ENCODE measurements around the gene SFRP2. TPM values are rescaled to one million over a fixed set of nuclear protein-coding genes. Genes with fewer than 3 reads are reported as not detected.

SFRP2 gene
- total and polyA plus RNA-seq, 12 donors = 0.57 to 23.2 (median 2.5) TPM

GRCh38 chr4:153816542-153816941 is 27.7 kb upstream of the SFRP2 start:
- intact Hi-C loops (cut with DNase I) = no loop called here
- no peaks in the 10 kb centered on the region for H3K9me3 ChIP-seq (replicated peaks in 1 of 3)
- WGBS, 4 donors = 26 to 38% (median 30%) methylated on average over 2 of the region's 2 CpGs
- no peaks in the 10 kb centered on the region for H3K27me3 ChIP-seq
- no peak overlapping the region for H3K27ac ChIP-seq
- DNase-seq = no peak
- no peaks in the 10 kb centered on the region for H3K4me1 ChIP-seq (replicated peaks in 1 of 2)
- no peak overlapping the region for H3K4me3 ChIP-seq
- TF ChIP-seq, protein P1, sequence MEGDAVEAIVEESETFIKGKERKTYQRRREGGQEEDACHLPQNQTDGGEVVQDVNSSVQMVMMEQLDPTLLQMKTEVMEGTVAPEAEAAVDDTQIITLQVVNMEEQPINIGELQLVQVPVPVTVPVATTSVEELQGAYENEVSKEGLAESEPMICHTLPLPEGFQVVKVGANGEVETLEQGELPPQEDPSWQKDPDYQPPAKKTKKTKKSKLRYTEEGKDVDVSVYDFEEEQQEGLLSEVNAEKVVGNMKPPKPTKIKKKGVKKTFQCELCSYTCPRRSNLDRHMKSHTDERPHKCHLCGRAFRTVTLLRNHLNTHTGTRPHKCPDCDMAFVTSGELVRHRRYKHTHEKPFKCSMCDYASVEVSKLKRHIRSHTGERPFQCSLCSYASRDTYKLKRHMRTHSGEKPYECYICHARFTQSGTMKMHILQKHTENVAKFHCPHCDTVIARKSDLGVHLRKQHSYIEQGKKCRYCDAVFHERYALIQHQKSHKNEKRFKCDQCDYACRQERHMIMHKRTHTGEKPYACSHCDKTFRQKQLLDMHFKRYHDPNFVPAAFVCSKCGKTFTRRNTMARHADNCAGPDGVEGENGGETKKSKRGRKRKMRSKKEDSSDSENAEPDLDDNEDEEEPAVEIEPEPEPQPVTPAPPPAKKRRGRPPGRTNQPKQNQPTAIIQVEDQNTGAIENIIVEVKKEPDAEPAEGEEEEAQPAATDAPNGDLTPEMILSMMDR (IDR thresholded peaks at IDR 0.05) = no peak
- no peak for TF ChIP-seq POLR2A (IDR thresholded peaks at IDR 0.05)
- no peaks in the 10 kb centered on the region for H3K36me3 ChIP-seq (replicated peaks in 1 of 2)

GRCh38 chr4:153814789-153815188 is 25.9 kb upstream of the SFRP2 start:
- DNase-seq = no peak
- H3K27ac ChIP-seq = no peak overlapping the region
- intact Hi-C loops (cut with DNase I) = no loop called here
- WGBS, 4 donors = 77 to 88% (median 82%) methylated on average over 2 of the region's 2 CpGs
- no peaks in the 10 kb centered on the region for H3K9me3 ChIP-seq (replicated peaks in 1 of 3)
- H3K4me1 ChIP-seq (replicated peaks in 1 of 2) = no peaks in the 10 kb centered on the region
- H3K4me3 ChIP-seq = no peak overlapping the region
- no peaks in the 10 kb centered on the region for H3K36me3 ChIP-seq (replicated peaks in 1 of 2)
- TF ChIP-seq, protein P1 (IDR thresholded peaks at IDR 0.05) = no peak
- no peak for TF ChIP-seq POLR2A (IDR thresholded peaks at IDR 0.05)
- H3K27me3 ChIP-seq = no peaks in the 10 kb centered on the region

GRCh38 chr4:153809916-153810810 is 21.3 kb upstream of the SFRP2 start:
- no peak for DNase-seq
- intact Hi-C loops (cut with DNase I) = no loop called here
- no peaks in the 10 kb centered on the region for H3K9me3 ChIP-seq (replicated peaks in 1 of 3)
- no peak overlapping the region for H3K27ac ChIP-seq
- no peak overlapping the region for H3K4me3 ChIP-seq
- H3K4me1 ChIP-seq (replicated peaks in 1 of 2) = no peaks in the 10 kb centered on the region
- H3K36me3 ChIP-seq (replicated peaks in 1 of 2) = no peaks in the 10 kb centered on the region
- 71 to 87% (median 77%) methylated on average over 9 of the region's 9 CpGs for WGBS, 4 donors
- H3K27me3 ChIP-seq = no peaks in the 10 kb centered on the region
- TF ChIP-seq POLR2A (IDR thresholded peaks at IDR 0.05) = no peak
- TF ChIP-seq, protein P1 (IDR thresholded peaks at IDR 0.05) = no peak

DNA sequence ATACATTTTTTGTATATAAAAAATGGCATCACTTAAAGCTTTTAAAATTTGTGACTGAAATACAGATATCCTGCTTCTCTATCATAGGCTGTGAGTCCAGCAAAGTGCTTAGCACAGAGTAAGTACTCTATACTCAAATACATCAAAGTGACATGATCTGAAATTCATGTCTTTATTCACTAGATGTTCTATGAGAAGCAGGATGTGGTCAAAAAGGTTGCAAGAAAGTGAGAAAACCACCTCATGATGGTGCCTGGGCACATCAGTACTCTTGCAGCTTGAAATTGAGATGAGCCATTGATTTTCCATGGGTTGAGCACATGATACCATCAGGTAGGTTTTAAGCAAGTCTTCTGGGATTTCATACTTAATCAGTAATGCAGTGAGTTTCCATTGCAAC is 20.4 kb upstream of the SFRP2 start:
- intact Hi-C loops (cut with DNase I) = no loop called here
- Histone ChIP-seq H3K9me3 (replicated peaks in 1 of 3) (no peaks in the 10 kb centered on the region), H3K27me3 (no peaks in the 10 kb centered on the region), H3K4me1 (replicated peaks in 1 of 2) (no peaks in the 10 kb centered on the region), H3K27ac (no peak overlapping the region), H3K4me3 (no peak overlapping the region), H3K36me3 (replicated peaks in 1 of 2) (no peaks in the 10 kb centered on the region)
- TF ChIP-seq, protein P1 (IDR thresholded peaks at IDR 0.05) = no peak
- TF ChIP-seq POLR2A (IDR thresholded peaks at IDR 0.05) = no peak
- no peak for DNase-seq

Data from adrenal gland (tissue), 12 donors.